Measurements from ENCODE around the gene SERPINA12. TPM values are rescaled to one million over a fixed set of nuclear protein-coding genes. Genes with fewer than 3 reads are reported as not detected.
A peak's percentile ranks its signal among the peaks of the same experiment; 100 is the strongest.

SERPINA12 gene
- total and polyA plus RNA-seq, 2 of the 13 experiments (the other 11 are each of a cell fraction or from before 2014, with no cell fraction given): 0.08 TPM; not detected in 1

DNA sequence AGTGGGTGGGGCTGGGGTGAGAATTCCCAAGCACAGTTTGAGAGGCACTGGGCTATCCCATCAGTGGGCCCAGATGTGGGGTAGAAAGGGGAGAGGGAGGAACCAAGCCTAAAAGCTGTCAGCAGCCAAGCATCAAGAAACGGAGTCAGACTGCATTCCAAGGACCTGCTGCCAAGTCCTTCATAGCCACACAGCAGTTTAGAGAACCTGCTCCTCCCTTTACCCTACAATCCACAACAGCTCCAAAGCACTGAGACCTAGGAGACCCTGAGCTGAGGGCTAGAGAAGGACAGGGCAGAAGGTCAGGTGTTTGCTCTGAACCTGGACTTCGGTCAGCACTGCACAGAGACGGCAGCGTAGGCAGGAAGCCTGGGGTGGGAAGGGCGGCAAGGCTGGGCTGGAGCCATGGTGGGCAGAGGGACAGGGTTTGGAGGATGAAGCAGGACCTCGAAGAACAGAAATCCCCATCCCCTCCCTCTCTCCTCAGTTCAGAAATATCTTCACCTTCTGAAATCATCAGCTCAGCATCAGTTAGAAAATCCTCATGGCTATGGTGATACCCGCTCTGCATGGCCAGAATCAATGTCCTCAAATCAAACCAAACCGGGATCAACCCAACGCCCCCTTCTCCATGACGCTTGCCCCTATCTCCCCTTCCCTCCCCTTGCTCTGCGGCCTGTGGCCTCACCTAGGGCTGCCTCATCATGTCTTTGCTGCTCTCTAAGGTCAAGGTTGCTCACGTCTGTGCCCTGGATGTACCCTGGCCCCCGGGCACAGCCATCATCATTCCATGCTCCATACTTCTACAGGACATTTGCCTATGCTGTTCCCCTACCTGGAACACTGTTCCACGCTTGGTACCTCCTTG lies 39.1 kb upstream of the SERPINA12 start (continued):
- no peak for TF ChIP-seq ZBTB46 (CRISPR knock-in tag; IDR thresholded peaks at IDR 0.05; ENCODE audit: borderline replicate concordance)
- no peak for TF ChIP-seq ZNF512B (CRISPR knock-in tag; IDR thresholded peaks at IDR 0.05; ENCODE audit: borderline replicate concordance)
- TF ChIP-seq CREB1 (IDR thresholded peaks at IDR 0.05): no peak
- TF ChIP-seq CREB1 (CRISPR knock-in tag; IDR thresholded peaks at IDR 0.05): no peak
- TF ChIP-seq EZH2 (conservative IDR thresholded peaks at IDR 0.05; ENCODE audit: low read depth, low read length): no peak
- 0 out of 2 replicates have a peak, but pooled peaks have one; percentile 29 for TF ChIP-seq ZNF33B (CRISPR knock-in tag; IDR thresholded peaks at IDR 0.05)
- TF ChIP-seq ATF7-NPFF (CRISPR knock-in tag; IDR thresholded peaks at IDR 0.05; ENCODE audit: low read depth): 0 out of 2 replicates have a peak, but pooled peaks have one; percentile 10
- no peak for TF ChIP-seq ZBTB49 (CRISPR knock-in tag; IDR thresholded peaks at IDR 0.05; ENCODE audit: borderline replicate concordance)
- TF ChIP-seq JUNB (CRISPR knock-in tag; IDR thresholded peaks at IDR 0.05; ENCODE audit: borderline replicate concordance): no peak
- TF ChIP-seq PTBP1 (IDR thresholded peaks at IDR 0.05; ENCODE audit: low read depth, low read length, poor library complexity, severe bottlenecking): no peak
- no peak for TF ChIP-seq ZNF552 (CRISPR knock-in tag; IDR thresholded peaks at IDR 0.05; ENCODE audit: borderline replicate concordance)
- no peak for TF ChIP-seq ZNF562 (CRISPR knock-in tag; IDR thresholded peaks at IDR 0.05; ENCODE audit: borderline replicate concordance)
- no peak for TF ChIP-seq ZNF589 (CRISPR knock-in tag; conservative IDR thresholded peaks at IDR 0.05)
- TF ChIP-seq, protein P1, sequence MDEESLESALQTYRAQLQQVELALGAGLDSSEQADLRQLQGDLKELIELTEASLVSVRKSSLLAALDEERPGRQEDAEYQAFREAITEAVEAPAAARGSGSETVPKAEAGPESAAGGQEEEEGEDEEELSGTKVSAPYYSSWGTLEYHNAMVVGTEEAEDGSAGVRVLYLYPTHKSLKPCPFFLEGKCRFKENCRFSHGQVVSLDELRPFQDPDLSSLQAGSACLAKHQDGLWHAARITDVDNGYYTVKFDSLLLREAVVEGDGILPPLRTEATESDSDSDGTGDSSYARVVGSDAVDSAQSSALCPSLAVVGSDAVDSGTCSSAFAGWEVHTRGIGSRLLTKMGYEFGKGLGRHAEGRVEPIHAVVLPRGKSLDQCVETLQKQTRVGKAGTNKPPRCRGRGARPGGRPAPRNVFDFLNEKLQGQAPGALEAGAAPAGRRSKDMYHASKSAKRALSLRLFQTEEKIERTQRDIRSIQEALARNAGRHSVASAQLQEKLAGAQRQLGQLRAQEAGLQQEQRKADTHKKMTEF (CRISPR knock-in tag; IDR thresholded peaks at IDR 0.05): no peak
- no peak for TF ChIP-seq ZKSCAN1 (IDR thresholded peaks at IDR 0.05; ENCODE audit: low read length)
- no peak for TF ChIP-seq ZNF335 (CRISPR knock-in tag; IDR thresholded peaks at IDR 0.05)
- no peak for TF ChIP-seq ZNF282 (IDR thresholded peaks at IDR 0.05; ENCODE audit: partially characterized antibody)
- TF ChIP-seq, protein P2, sequence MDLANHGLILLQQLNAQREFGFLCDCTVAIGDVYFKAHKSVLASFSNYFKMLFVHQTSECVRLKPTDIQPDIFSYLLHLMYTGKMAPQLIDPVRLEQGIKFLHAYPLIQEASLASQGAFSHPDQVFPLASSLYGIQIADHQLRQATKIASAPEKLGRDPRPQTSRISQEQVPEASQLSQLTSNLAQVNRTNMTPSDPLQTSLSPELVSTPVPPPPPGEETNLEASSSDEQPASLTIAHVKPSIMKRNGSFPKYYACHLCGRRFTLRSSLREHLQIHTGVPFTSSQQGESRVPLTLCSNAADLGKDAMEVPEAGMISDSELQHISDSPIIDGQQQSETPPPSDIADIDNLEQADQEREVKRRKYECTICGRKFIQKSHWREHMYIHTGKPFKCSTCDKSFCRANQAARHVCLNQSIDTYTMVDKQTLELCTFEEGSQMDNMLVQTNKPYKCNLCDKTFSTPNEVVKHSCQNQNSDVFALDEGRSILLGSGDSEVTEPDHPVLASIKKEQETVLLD (CRISPR knock-in tag; IDR thresholded peaks at IDR 0.05; ENCODE audit: low read depth): no peak

All from HepG2 (cell line).